Endodermal cell (in vitro differentiated cells): ENCODE data around the gene PCDHB4. TPM values are rescaled to one million over a fixed set of nuclear protein-coding genes. Genes with fewer than 3 reads are reported as not detected.
A peak's percentile ranks its signal among the peaks of the same experiment; 100 is the strongest.
"Not testable (repeated sequence)": the region's sequence is repeated elsewhere in the genome, so short reads cannot be mapped to it uniquely, and the experiment has no call there.

Experiments used
- DNase-seq: peaks from one replicate; pipeline ENCODE4 v3.0.0-alpha.2; 2017
- H3K27ac ChIP-seq: 2 replicates; pipeline ENCODE4 v1.5.1; 2013; ENCODE audit warnings: mild to moderate bottlenecking, low read depth, low read length, moderate library complexity
- H3K27me3 ChIP-seq: 2 replicates; pipeline ENCODE4 v1.6.1; 2013; ENCODE audit warnings: mild to moderate bottlenecking, low read length, moderate library complexity; ENCODE audit not compliant: insufficient read depth, control insufficient read depth, poor library complexity, severe bottlenecking
- H3K36me3 ChIP-seq: 2 replicates; pipeline ENCODE4 v1.7.0; 2013; ENCODE audit warnings: mild to moderate bottlenecking, low read length, moderate library complexity; ENCODE audit not compliant: control insufficient read depth, insufficient read depth
- H3K4me1 ChIP-seq: one replicate; pipeline ENCODE4 v1.7.0; 2013; ENCODE audit warnings: low read length; ENCODE audit not compliant: control insufficient read depth, insufficient read depth
- H3K4me3 ChIP-seq: 2 replicates; pipeline ENCODE4 v1.5.1; 2013; ENCODE audit warnings: mild to moderate bottlenecking, low read length, moderate library complexity
- H3K9ac ChIP-seq: 2 replicates; pipeline ENCODE4 v1.6.1; 2013; ENCODE audit warnings: mild to moderate bottlenecking, low read length, moderate library complexity; ENCODE audit not compliant: poor library complexity, severe bottlenecking; ENCODE audit errors: extremely low read depth
- H3K9me3 ChIP-seq: 2 replicates; pipeline ENCODE4 v1.6.1; 2013; ENCODE audit warnings: mild to moderate bottlenecking, low read length, moderate library complexity; ENCODE audit not compliant: control insufficient read depth
- H3K27ac Mint-ChIP-seq: 2 replicates; pipeline ENCODE4 v1.8.0; 2020; ENCODE audit warnings: mixed read lengths
- H3K27me3 Mint-ChIP-seq: 2 replicates; pipeline ENCODE4 v1.8.0; 2021; ENCODE audit warnings: mild to moderate bottlenecking, mixed read lengths; ENCODE audit not compliant: insufficient read depth
- H3K36me3 Mint-ChIP-seq: 2 replicates; pipeline ENCODE4 v1.8.0; 2020; ENCODE audit warnings: low read depth, mixed read lengths
- H3K4me1 Mint-ChIP-seq: 2 replicates; pipeline ENCODE4 v1.8.0; 2020; ENCODE audit warnings: mixed read lengths
- H3K4me3 Mint-ChIP-seq: 2 replicates; pipeline ENCODE4 v1.8.0; 2020; ENCODE audit warnings: mild to moderate bottlenecking, moderate library complexity, mixed read lengths
- H3K9me3 Mint-ChIP-seq: 2 replicates; pipeline ENCODE4 v1.8.0; 2020; ENCODE audit warnings: mild to moderate bottlenecking, mixed read lengths
- CTCF ChIP-seq: fragments of 200-600 bp; sonication (generic); conservative IDR thresholded peaks from 2 replicates; pipeline ENCODE4 v1.5.0; 2021; ENCODE audit warnings: antibody characterized with exemption, mild to moderate bottlenecking
- WGBS, 2 experiments: methylation state at CpG; one replicate each; pipeline versions ENCODE4 v1.1.5 to v1.1.7; 2013; ENCODE audit warnings: missing lambda C conversion rate in 2 of 2, mixed read lengths in 1 of 2; ENCODE audit not compliant: insufficient coverage in 1 of 2, insufficient read length in 1 of 2; 5-methylcytosine and 5-hydroxymethylcytosine counted together
- total RNA-seq, 2 donors: library from RNA; stranded (reverse); fragmentation: NEBNext Ultra II Directional in 1 of 2; extraction: Animal tissue kit (Norgen Biotek cat#: 25700) in 1 of 2; gene quantifications; 2 replicates in 1 of 2; 3 replicates in 1 of 2; pipeline ENCODE4 v1.2.1, GENCODE V29; 2021

The PCDHB4 gene
- total RNA-seq, 2 donors from 2014 or later, result 1.7 to 3.3 TPM

- WGBS, 2 experiments, result 85 to 87% methylated on average over 16 to 19 of the region's 19 CpGs
- Mint-ChIP-seq H3K36me3 (peaks cover 50% of the 10 kb centered on the region), H3K27ac (peak within 1 kb of the TSS; percentile 96), H3K27me3 (peaks cover 2% of the 10 kb centered on the region), H3K4me3 (peak within 1 kb of the TSS; percentile 75), H3K4me1 (peaks cover 2% of the 10 kb centered on the region), H3K9me3 (peaks cover 33% of the 10 kb centered on the region)
- Histone ChIP-seq H3K9me3 (peaks cover 41% of the 10 kb centered on the region), H3K4me3 (no peak within 1 kb of the TSS), H3K27ac (no peak within 1 kb of the TSS), H3K36me3 (peaks cover 15% of the 10 kb centered on the region), H3K27me3 (no peaks in the 10 kb centered on the region), H3K4me1 (no peaks in the 10 kb centered on the region), H3K9ac (no peak within 1 kb of the TSS)
- DNase-seq, result peak; percentile 88
- TF ChIP-seq CTCF, result peak; percentile 88
These were observed 21.3 kb upstream of the PCDHB4 start, which contains the start of gene PCDHB3 for GRCh38 chr5:141100243-141100805. TSS of gene PCDHB3 (plus strand) at chr5:141100473. CDS start at chr5:141100650, 177 bp downstream.

GRCh38 chr5:141101059-141101458, 20.6 kb upstream of the PCDHB4 start:
- H3K9me3 Mint-ChIP-seq, result peaks cover 26% of the 10 kb centered on the region
- Histone ChIP-seq H3K27me3 (no peaks in the 10 kb centered on the region), H3K9ac (no peak overlapping the region), H3K4me1 (no peaks in the 10 kb centered on the region), H3K27ac (no peak overlapping the region), H3K4me3 (no peak overlapping the region), H3K9me3 (peaks cover 34% of the 10 kb centered on the region), H3K36me3 (peaks cover 15% of the 10 kb centered on the region)
- peaks cover 46% of the 10 kb centered on the region for H3K36me3 Mint-ChIP-seq
- no peak for TF ChIP-seq CTCF
- no peaks in the 10 kb centered on the region for H3K27me3 Mint-ChIP-seq
- WGBS, 2 experiments, result 91 to 95% methylated on average over 19 to 20 of the region's 20 CpGs
- peak overlapping the region; percentile 96 for H3K27ac Mint-ChIP-seq
- peak overlapping the region; percentile 75 for H3K4me3 Mint-ChIP-seq
- DNase-seq, result no peak
- H3K4me1 Mint-ChIP-seq, result no peaks in the 10 kb centered on the region

DNA sequence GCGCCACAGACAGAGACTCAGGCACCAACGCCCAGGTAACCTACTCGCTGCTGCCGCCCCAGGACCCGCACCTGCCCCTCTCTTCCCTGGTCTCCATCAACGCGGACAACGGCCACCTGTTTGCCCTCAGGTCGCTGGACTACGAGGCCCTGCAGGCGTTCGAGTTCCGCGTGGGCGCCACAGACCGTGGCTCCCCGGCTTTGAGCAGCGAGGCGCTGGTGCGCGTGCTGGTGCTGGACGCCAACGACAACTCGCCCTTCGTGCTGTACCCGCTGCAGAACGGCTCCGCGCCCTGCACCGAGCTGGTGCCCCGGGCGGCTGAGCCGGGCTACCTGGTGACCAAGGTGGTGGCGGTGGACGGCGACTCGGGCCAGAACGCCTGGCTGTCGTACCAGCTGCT, 19.5 kb upstream of the PCDHB4 start:
- H3K9ac ChIP-seq, H3K4me1 Mint-ChIP-seq, H3K27me3 ChIP-seq, H3K27ac Mint-ChIP-seq, H3K4me3 Mint-ChIP-seq, H3K4me1 ChIP-seq, H3K27me3 Mint-ChIP-seq, DNase-seq, H3K4me3 ChIP-seq, H3K27ac ChIP-seq: not testable (repeated sequence)
- H3K9me3 ChIP-seq, result peaks cover 32% of the 10 kb centered on the region
- H3K9me3 Mint-ChIP-seq, result peaks cover 21% of the 10 kb centered on the region
- peaks cover 43% of the 10 kb centered on the region for H3K36me3 Mint-ChIP-seq
- 96 to 100% methylated on average over 4 to 21 of the region's 39 CpGs for WGBS, 2 experiments
- peaks cover 15% of the 10 kb centered on the region for H3K36me3 ChIP-seq

GRCh38 chr5:141102471-141102870, 19.1 kb upstream of the PCDHB4 start:
- not testable (repeated sequence) for H3K27me3 ChIP-seq, H3K4me3 Mint-ChIP-seq, H3K27ac ChIP-seq, DNase-seq, H3K9ac ChIP-seq, H3K4me1 ChIP-seq, H3K27me3 Mint-ChIP-seq, H3K4me3 ChIP-seq, H3K27ac Mint-ChIP-seq, H3K4me1 Mint-ChIP-seq
- 91 to 96% methylated on average over 4 to 18 of the region's 38 CpGs for WGBS, 2 experiments
- Mint-ChIP-seq H3K9me3 (peaks cover 18% of the 10 kb centered on the region), H3K36me3 (peaks cover 43% of the 10 kb centered on the region)
- H3K36me3 ChIP-seq, result peaks cover 15% of the 10 kb centered on the region
- H3K9me3 ChIP-seq, result peaks cover 28% of the 10 kb centered on the region
